Stomach smooth muscle (tissue), 2 donors: ENCODE measurements around the gene HMGN5.
A peak's percentile ranks its signal among the peaks of the same experiment; 100 is the strongest.

Experiments used
- H3K27ac ChIP-seq: one replicate; pipeline ENCODE4 v1.7.0; 2013; ENCODE audit warnings: mild to moderate bottlenecking, low read length, inconsistent platforms
- H3K27me3 ChIP-seq, 2 donors: one replicate each; pipeline ENCODE4 v1.7.0; 2013; ENCODE audit warnings: low read length in 2 of 2; ENCODE audit not compliant: insufficient read depth in 2 of 2, control insufficient read depth in 1 of 2
- H3K36me3 ChIP-seq, 2 donors: one replicate each; pipeline ENCODE4 v1.7.0; 2013; ENCODE audit warnings: low read length in 2 of 2; ENCODE audit not compliant: control insufficient read depth in 2 of 2, insufficient read depth in 2 of 2
- H3K4me1 ChIP-seq: one replicate; pipeline ENCODE4 v1.7.0; 2013; ENCODE audit warnings: low read length; ENCODE audit not compliant: control insufficient read depth, insufficient read depth
- H3K4me3 ChIP-seq, 2 donors: one replicate each; pipeline ENCODE4 v1.7.0; 2013; ENCODE audit warnings: low read length in 2 of 2
- H3K9ac ChIP-seq, 2 donors: one replicate each; pipeline ENCODE4 v1.7.0; 2013; ENCODE audit warnings: low read length in 2 of 2, mild to moderate bottlenecking in 1 of 2
- H3K9me3 ChIP-seq, 2 donors: one replicate each; pipeline ENCODE4 v1.7.0; 2013; ENCODE audit warnings: low read length in 2 of 2; ENCODE audit not compliant: control insufficient read depth in 2 of 2
- donor health status: healthy.
- donor health status: Pancreatic carcinoma.

Gene HMGN5, protein sequence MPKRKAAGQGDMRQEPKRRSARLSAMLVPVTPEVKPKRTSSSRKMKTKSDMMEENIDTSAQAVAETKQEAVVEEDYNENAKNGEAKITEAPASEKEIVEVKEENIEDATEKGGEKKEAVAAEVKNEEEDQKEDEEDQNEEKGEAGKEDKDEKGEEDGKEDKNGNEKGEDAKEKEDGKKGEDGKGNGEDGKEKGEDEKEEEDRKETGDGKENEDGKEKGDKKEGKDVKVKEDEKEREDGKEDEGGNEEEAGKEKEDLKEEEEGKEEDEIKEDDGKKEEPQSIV

DNA sequence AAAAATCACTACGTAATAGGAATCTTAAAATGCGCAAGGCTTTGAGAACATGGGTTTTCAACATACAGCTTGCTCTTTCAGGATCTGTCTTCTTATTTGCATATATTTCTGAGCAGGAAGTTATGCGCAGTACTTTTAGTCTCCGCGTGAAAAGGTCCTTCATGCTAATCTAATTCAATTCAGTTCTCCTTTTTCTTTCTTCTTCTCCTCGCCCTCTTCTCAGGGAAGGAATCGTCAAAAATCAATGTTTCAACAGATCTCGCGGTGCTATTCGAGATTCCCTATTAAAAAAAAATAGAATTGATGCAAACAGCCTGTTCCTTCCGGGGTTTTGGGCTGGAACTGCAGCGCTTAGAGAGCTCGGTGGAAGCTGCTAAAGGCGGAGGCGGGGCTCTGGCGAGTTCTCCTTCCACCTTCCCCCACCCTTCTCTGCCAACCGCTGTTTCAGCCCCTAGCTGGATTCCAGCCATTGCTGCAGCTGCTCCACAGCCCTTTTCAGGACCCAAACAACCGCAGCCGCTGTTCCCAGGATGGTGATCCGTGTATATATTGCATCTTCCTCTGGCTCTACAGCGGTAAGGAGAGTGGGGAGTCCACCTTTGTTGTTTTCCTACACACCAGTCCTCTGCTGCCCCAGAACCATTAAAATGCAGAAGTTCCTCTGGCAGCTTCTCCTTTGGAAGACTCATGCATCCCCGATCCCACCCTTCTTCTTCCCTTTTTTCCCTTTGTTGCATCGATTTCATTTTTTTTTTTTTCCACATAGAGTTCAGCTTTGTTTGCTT is at the start of gene HMGN5, which contains the start of gene SH3BGRL:
TSS of gene HMGN5 (minus strand) at position 243 of the 785 bp plus-strand sequence. CDS start 80,364 bp downstream, outside the sequence.
TSS of gene SH3BGRL (plus strand) at position 432 of the 785 bp plus-strand sequence. CDS start at position 531, 99 bp downstream.
- Histone ChIP-seq H3K27ac (peak within 1 kb of the TSS; percentile 79), H3K36me3 (no peaks in the 10 kb centered on the region), H3K4me1 (no peaks in the 10 kb centered on the region), H3K9me3 (no peaks in the 10 kb centered on the region), H3K9ac (peak within 1 kb of the TSS; percentile 81 to 85), H3K27me3 (no peaks in the 10 kb centered on the region), H3K4me3 (peak within 1 kb of the TSS; percentile 77 to 93)

DNA sequence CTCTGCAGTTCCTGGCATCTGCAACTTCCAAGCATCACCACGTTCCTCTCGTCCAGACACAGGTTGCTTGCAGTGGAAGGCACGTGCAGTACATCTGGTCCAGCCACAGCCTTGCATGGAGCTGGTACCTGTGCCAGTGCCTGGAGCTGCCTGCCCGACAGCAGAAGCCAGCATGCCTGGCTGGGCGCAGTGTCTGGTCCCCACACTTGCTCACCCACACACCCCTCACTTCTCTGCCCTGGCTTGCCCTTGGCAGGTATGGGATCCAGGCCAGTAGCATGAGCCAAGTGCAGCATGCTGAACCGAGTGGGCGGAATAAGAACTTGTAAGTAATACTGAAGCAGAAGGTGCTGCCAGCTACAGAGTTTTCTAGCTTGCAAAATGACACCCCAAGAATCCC is 40.0 kb upstream of the HMGN5 start:
- no peaks in the 10 kb centered on the region for H3K9me3 ChIP-seq
- H3K4me1 ChIP-seq: peaks cover 7% of the 10 kb centered on the region
- no peak overlapping the region for H3K4me3 ChIP-seq
- H3K9ac ChIP-seq: no peak overlapping the region
- peaks cover 0 to 3% of the 10 kb centered on the region in 2 donors for H3K27me3 ChIP-seq
- H3K27ac ChIP-seq: no peak overlapping the region
- H3K36me3 ChIP-seq: no peaks in the 10 kb centered on the region

DNA sequence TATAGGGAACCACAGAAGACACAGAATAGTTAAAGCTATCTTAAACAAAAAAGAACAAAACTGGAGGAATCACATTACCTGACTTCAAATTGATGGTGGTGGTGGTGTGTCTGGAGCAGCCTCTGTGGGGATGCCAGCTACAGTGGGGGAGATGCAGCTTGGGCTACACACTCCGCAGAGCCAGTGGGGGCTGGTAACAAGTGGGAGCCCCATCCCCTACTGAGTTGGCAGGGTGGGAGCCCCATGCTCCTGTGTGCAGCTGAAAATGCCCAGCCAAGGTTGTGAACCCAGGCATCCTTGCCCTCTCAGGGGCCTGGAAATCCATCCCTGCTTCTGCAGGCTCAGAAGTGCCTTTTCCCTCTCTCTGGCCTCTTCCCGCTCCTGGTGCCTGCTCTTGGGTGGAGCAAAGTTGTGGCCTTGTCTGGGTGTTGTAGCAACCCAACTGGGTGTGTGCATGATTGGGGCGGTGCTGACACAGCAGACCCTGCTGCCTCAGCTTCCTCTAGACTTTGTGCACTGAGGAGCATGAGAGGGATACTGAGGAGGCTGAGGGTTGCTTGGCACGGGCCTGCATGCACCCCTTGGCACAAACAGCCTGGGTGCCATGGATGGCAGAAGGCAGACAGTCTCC is 39.1 kb upstream of the HMGN5 start:
- H3K9me3 ChIP-seq: no peaks in the 10 kb centered on the region
- H3K4me1 ChIP-seq: peaks cover 7% of the 10 kb centered on the region
- H3K4me3 ChIP-seq: no peak overlapping the region
- H3K27ac ChIP-seq: no peak overlapping the region
- H3K9ac ChIP-seq: no peak overlapping the region
- no peaks in the 10 kb centered on the region for H3K36me3 ChIP-seq
- H3K27me3 ChIP-seq: peaks cover 0 to 3% of the 10 kb centered on the region in 2 donors

DNA sequence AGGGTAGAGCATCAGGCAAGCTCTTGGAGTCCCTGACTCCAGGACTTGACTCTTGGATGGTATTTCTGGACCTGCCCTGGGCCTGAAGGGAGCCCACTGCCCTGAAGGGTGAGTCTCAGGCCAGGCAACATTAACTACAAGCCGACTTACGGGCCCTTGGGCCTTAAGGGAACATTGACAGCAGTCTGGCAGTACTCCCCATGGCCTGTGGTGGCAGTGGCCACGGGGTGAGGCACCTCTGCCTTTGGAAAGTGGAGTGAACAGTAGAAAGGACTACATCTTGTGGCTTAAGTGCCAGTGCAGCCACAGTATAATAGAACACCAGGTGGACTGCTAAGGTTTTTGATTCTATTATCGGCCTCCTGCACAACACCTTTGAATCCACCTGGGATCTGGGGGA is 36.5 kb upstream of the HMGN5 start:
- Histone ChIP-seq H3K9me3 (no peaks in the 10 kb centered on the region), H3K36me3 (no peaks in the 10 kb centered on the region), H3K4me1 (peaks cover 7% of the 10 kb centered on the region), H3K27me3 (peaks cover 0 to 3% of the 10 kb centered on the region in 2 donors), H3K9ac (no peak overlapping the region), H3K4me3 (no peak overlapping the region), H3K27ac (peak overlapping the region; percentile 49)

DNA sequence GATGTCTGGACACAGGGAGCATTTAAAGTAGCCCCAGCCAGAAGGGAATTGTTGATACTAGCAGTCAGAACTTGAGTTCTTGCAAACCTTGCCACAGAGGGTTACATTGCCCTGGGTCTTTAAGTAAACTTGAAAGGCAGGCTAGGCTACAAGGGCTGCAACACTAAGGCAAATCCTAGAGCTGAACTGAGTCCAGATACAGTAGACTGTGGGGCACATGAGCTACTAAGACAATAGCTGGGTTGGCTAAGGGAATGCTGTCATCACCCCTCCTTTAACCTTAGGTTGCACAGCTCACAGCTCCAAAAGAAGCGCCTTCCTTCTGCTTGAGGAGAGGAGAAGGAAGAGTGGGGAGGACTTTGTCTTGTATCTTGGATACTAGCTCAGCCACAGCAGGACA is 35.8 kb upstream of the HMGN5 start:
- no peak overlapping the region for H3K9ac ChIP-seq
- H3K4me1 ChIP-seq: peaks cover 7% of the 10 kb centered on the region
- H3K27ac ChIP-seq: peak overlapping the region; percentile 49
- H3K4me3 ChIP-seq: no peak overlapping the region
- H3K9me3 ChIP-seq: no peaks in the 10 kb centered on the region
- no peaks in the 10 kb centered on the region for H3K36me3 ChIP-seq
- H3K27me3 ChIP-seq: peaks cover 0 to 3% of the 10 kb centered on the region in 2 donors

DNA sequence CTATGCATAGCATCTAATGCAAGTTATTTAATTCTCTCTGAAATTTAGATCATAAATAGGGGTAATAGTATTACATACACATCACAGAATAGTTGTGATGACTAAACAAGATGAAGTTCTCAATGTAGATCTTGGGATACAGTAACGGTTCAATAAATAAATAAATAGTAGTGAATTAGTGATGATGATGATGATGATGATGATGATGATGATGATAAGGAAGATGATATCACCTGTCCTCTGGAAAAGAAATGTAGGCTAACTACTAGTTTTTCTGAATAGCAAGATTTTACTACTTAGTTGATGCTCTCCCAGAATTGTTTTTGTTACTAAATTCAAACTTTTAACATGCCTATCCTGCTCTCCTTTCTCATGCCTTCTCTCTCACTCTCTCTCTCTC is 30.5 kb upstream of the HMGN5 start:
- Histone ChIP-seq H3K36me3 (no peaks in the 10 kb centered on the region), H3K9me3 (no peaks in the 10 kb centered on the region), H3K4me1 (no peaks in the 10 kb centered on the region), H3K27me3 (no peaks in the 10 kb centered on the region), H3K27ac (no peak overlapping the region), H3K4me3 (no peak overlapping the region), H3K9ac (no peak overlapping the region)

DNA sequence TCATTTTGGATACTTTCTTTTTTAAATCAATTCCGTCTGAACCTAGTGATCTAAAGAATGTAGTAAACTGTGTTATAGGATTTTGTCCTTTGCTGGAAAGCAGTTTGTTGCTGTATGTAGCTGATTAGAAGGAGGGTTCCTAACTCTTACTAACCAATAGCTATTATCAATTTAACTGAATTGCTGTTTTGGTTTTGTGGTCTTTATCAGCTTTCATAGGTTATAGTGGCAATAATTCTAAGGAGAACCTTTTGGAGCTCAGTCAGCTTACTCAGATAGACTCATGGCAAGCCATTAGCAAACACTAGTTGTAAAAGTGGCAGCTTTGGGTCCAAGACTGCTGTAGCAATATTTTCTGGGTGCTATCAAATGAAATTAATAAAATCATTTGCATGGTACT is 29.8 kb upstream of the HMGN5 start:
- Histone ChIP-seq H3K36me3 (no peaks in the 10 kb centered on the region), H3K9me3 (no peaks in the 10 kb centered on the region), H3K4me3 (no peak overlapping the region), H3K27me3 (no peaks in the 10 kb centered on the region), H3K9ac (no peak overlapping the region), H3K27ac (no peak overlapping the region), H3K4me1 (no peaks in the 10 kb centered on the region)

DNA sequence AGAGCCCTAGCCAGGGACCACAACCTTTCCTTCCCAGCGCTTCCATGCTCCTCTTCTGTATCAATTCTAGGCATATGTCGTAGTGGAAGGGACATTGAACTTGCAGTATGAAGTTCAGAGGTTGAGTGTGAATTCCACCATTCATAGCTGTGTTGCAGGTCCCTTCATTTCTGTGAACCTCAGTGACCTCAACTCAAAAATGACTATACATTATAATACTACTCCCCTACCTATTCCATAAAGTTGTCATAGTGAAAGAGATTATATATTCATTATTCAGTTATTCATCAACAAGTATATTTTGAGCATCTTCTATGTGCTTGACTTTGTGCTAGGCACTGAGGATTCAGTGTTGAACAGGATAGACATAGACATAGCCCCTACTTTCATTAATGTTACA is 28.2 kb upstream of the HMGN5 start:
- Histone ChIP-seq H3K27ac (no peak overlapping the region), H3K27me3 (no peaks in the 10 kb centered on the region), H3K9ac (no peak overlapping the region), H3K4me1 (no peaks in the 10 kb centered on the region), H3K4me3 (no peak overlapping the region), H3K9me3 (no peaks in the 10 kb centered on the region), H3K36me3 (no peaks in the 10 kb centered on the region)

DNA sequence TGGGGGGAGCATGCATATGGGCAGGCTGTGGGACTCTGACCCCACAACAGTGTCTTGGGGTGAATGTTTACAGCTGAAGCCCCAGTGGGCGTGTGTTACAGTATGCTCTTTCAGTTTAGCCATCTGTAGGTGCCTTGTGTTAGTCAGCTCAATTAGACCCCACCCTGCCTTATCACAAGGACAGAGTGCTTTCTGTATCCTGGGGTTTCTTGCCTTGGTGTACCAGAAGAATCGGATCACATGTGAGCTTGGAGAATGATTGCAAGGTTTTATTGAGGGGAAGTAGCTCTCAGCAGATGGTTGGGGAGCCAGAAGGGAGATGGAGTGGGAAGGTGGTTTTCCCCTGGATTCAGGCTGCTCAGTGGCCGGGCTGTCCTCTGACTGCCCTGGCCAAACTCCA is 27.5 kb upstream of the HMGN5 start:
- Histone ChIP-seq H3K4me1 (no peaks in the 10 kb centered on the region), H3K36me3 (no peaks in the 10 kb centered on the region), H3K9me3 (no peaks in the 10 kb centered on the region), H3K27ac (no peak overlapping the region), H3K27me3 (no peaks in the 10 kb centered on the region), H3K9ac (no peak overlapping the region), H3K4me3 (no peak overlapping the region)

DNA sequence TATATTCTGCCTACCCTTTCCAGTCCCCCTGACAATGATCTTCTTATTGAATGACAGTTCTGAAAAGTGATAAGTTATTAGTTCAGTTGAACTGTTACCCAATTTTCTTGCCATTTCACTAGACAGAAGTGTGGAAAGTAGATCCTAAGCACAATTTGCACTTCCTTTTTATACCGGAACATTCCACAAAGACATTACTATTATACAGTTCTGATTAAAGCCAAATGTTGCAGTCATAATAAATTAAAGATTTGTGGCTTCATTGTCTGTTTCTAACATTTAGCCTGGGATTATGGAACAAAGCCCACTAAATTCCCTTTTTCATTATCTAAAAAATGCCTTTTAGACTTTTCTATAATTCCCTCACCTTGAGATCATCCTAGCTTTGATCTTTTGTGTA is 14.0 kb upstream of the HMGN5 start:
- H3K9ac ChIP-seq: no peak overlapping the region
- H3K4me1 ChIP-seq: no peaks in the 10 kb centered on the region
- H3K27me3 ChIP-seq: no peaks in the 10 kb centered on the region
- H3K9me3 ChIP-seq: no peaks in the 10 kb centered on the region
- H3K4me3 ChIP-seq: no peak overlapping the region
- peaks cover 0 to 4% of the 10 kb centered on the region in 2 donors for H3K36me3 ChIP-seq
- H3K27ac ChIP-seq: no peak overlapping the region
